Measurements from ENCODE around the gene MSH6.

- no peak for TF ChIP-seq POLR2AphosphoS5 (IDR thresholded peaks at IDR 0.05)
- no peak for TF ChIP-seq TAF1 (IDR thresholded peaks at IDR 0.05; ENCODE audit: low read depth)
- TF ChIP-seq CTCF (IDR thresholded peaks at IDR 0.05; ENCODE audit: poor library complexity, severe bottlenecking) = no peak
- TF ChIP-seq EZH2 (IDR thresholded peaks at IDR 0.05; ENCODE audit: borderline replicate concordance, insufficient read depth, low read length, poor library complexity, severe bottlenecking) = no peak
- TF ChIP-seq REST (IDR thresholded peaks at IDR 0.05; ENCODE audit: borderline replicate concordance) = no peak
- TF ChIP-seq EP300 (conservative IDR thresholded peaks at IDR 0.05; ENCODE audit: poor library complexity, severe bottlenecking) = no peak
- no peak for TF ChIP-seq MXI1 (conservative IDR thresholded peaks at IDR 0.05; ENCODE audit: poor library complexity, severe bottlenecking)
Observed at GRCh38 chr2:47801118-47801517, 18.2 kb downstream of the MSH6 start.

Data from neural cell (in vitro differentiated cells).